H9 (cell line): ENCODE measurements around the gene ZNF8. TPM values are rescaled to one million over a fixed set of nuclear protein-coding genes. Genes with fewer than 3 reads are reported as not detected.

Source experiments
- DNase-seq: peaks from one replicate; pipeline ENCODE4 v3.0.0-alpha.2; 2017
- H2AFZ ChIP-seq: one replicate; pipeline ENCODE4 v1.6.1; 2013; ENCODE audit warnings: mild to moderate bottlenecking, low read length, control low read depth, moderate library complexity
- H2AK5ac ChIP-seq: 2 replicates; pipeline ENCODE4 v1.6.1; 2013; ENCODE audit warnings: low read length, control low read depth, mixed read lengths; ENCODE audit not compliant: insufficient read length
- H2BK120ac ChIP-seq: one replicate; pipeline ENCODE4 v1.6.1; 2013; ENCODE audit warnings: low read depth, mild to moderate bottlenecking, low read length, control low read depth, inconsistent platforms; ENCODE audit not compliant: poor library complexity, severe bottlenecking
- H2BK12ac ChIP-seq: 2 replicates; pipeline ENCODE4 v1.6.1; 2013; ENCODE audit warnings: low read length, control low read depth, mixed read lengths, low read depth; ENCODE audit not compliant: insufficient read length
- H2BK15ac ChIP-seq: 2 replicates; pipeline ENCODE4 v1.6.1; 2013; ENCODE audit warnings: low read depth, low read length, control low read depth
- H2BK20ac ChIP-seq: one replicate; pipeline ENCODE4 v1.6.1; 2013; ENCODE audit warnings: low read depth, mild to moderate bottlenecking, low read length, control low read depth, inconsistent platforms; ENCODE audit not compliant: poor library complexity, severe bottlenecking
- H2BK5ac ChIP-seq: 2 replicates; pipeline ENCODE4 v1.6.1; 2013; ENCODE audit warnings: low read length, control low read depth, mixed read lengths; ENCODE audit not compliant: insufficient read length
- H3K14ac ChIP-seq: 2 replicates; pipeline ENCODE4 v1.6.1; 2013; ENCODE audit warnings: low read length, control low read depth; ENCODE audit not compliant: insufficient read depth
- H3K18ac ChIP-seq: 2 replicates; pipeline ENCODE4 v1.6.1; 2013; ENCODE audit warnings: low read depth, mild to moderate bottlenecking, mixed read lengths, low read length, control low read depth; ENCODE audit not compliant: insufficient read length
- H3K23ac ChIP-seq: 2 replicates; pipeline ENCODE4 v1.6.1; 2013; ENCODE audit warnings: low read length, control low read depth, mixed read lengths, low read depth; ENCODE audit not compliant: insufficient read length
- H3K23me2 ChIP-seq: 2 replicates; pipeline ENCODE4 v1.6.1; 2013; ENCODE audit warnings: low read depth, mild to moderate bottlenecking, mixed read lengths, low read length, control low read depth; ENCODE audit not compliant: insufficient read length, poor library complexity, severe bottlenecking
- H3K27ac ChIP-seq: 2 replicates; pipeline ENCODE4 v1.5.1; 2013; ENCODE audit warnings: low read length, control low read depth, mixed read lengths, low read depth; ENCODE audit not compliant: insufficient read length
- H3K27me3 ChIP-seq: 2 replicates; pipeline ENCODE4 v1.6.1; 2013; ENCODE audit warnings: low read length, control low read depth, inconsistent platforms; ENCODE audit not compliant: insufficient read depth
- H3K4ac ChIP-seq: 2 replicates; pipeline ENCODE4 v1.6.1; 2013; ENCODE audit warnings: low read depth, mild to moderate bottlenecking, control low read depth, inconsistent platforms, low read length, moderate library complexity
- H3K4me1 ChIP-seq: 2 replicates; pipeline ENCODE4 v1.6.1; 2013; ENCODE audit warnings: low read length, control low read depth, inconsistent platforms; ENCODE audit not compliant: insufficient read depth
- H3K4me2 ChIP-seq: 2 replicates; pipeline ENCODE4 v1.6.1; 2013; ENCODE audit warnings: low read length, control low read depth, mixed read lengths; ENCODE audit not compliant: insufficient read length, insufficient read depth
- H3K56ac ChIP-seq: 2 replicates; pipeline ENCODE4 v1.6.1; 2013; ENCODE audit warnings: low read depth, mild to moderate bottlenecking, mixed read lengths, low read length, control low read depth; ENCODE audit not compliant: insufficient read length
- H3K79me1 ChIP-seq: 2 replicates; pipeline ENCODE4 v1.6.1; 2013; ENCODE audit warnings: low read depth, mild to moderate bottlenecking, moderate library complexity, low read length, control low read depth, inconsistent platforms; ENCODE audit not compliant: insufficient read depth, poor library complexity, severe bottlenecking
- H3K79me2 ChIP-seq: 2 replicates; pipeline ENCODE4 v1.6.1; 2013; ENCODE audit warnings: low read length, control low read depth, inconsistent platforms; ENCODE audit not compliant: insufficient read depth
- H3K9ac ChIP-seq: 2 replicates; pipeline ENCODE4 v1.6.1; 2013; ENCODE audit warnings: low read length, control low read depth, mixed read lengths; ENCODE audit not compliant: insufficient read length; ENCODE audit errors: extremely low read depth
- H3K9me3 ChIP-seq: one replicate; pipeline ENCODE4 v1.6.1; 2013; ENCODE audit warnings: low read depth, low read length, inconsistent platforms; ENCODE audit not compliant: control insufficient read depth
- H3T11ph ChIP-seq: one replicate; pipeline ENCODE4 v1.6.1; 2013; ENCODE audit warnings: mild to moderate bottlenecking, low read length, control low read depth, inconsistent platforms
- H4K20me1 ChIP-seq: one replicate; pipeline ENCODE4 v1.6.1; 2013; ENCODE audit not compliant: control insufficient read depth, insufficient read length, insufficient read depth
- H4K5ac ChIP-seq: 2 replicates; pipeline ENCODE4 v1.6.1; 2013; ENCODE audit warnings: low read depth, mild to moderate bottlenecking, mixed read lengths, low read length, control low read depth; ENCODE audit not compliant: insufficient read length
- H4K8ac ChIP-seq: replicated peaks from 2 replicates; pipeline ENCODE4 v1.6.1; 2013; ENCODE audit warnings: low read length, control low read depth, mixed read lengths, low read depth; ENCODE audit not compliant: insufficient read length
- H4K91ac ChIP-seq: 2 replicates; pipeline ENCODE4 v1.6.1; 2013; ENCODE audit warnings: low read depth, mild to moderate bottlenecking, moderate library complexity, mixed read lengths, low read length, control low read depth; ENCODE audit not compliant: insufficient read length
- H3K27ac Mint-ChIP-seq, 3 experiments: 2 replicates in 2 of 3; 3 replicates in 1 of 3; pipeline ENCODE4 v1.8.0; 2020 to 2021; ENCODE audit warnings: mixed read lengths in 3 of 3, mild to moderate bottlenecking in 1 of 3, moderate library complexity in 1 of 3
- H3K27me3 Mint-ChIP-seq: 2 replicates; pipeline ENCODE4 v1.8.0; 2021; ENCODE audit warnings: low read depth, mild to moderate bottlenecking, moderate library complexity, mixed read lengths
- H3K36me3 Mint-ChIP-seq, 3 experiments: 2 replicates in 2 of 3; 3 replicates in 1 of 3; pipeline ENCODE4 v1.8.0; 2020 to 2021; ENCODE audit warnings: low read depth in 3 of 3, mixed read lengths in 3 of 3; ENCODE audit not compliant: insufficient read depth in 1 of 3
- H3K4me1 Mint-ChIP-seq, 2 experiments: 2 replicates each; pipeline ENCODE4 v1.8.0; 2020; ENCODE audit warnings: mixed read lengths in 2 of 2
- H3K4me3 Mint-ChIP-seq, 2 experiments: 2 replicates in 1 of 2; 3 replicates in 1 of 2; pipeline ENCODE4 v1.8.0; 2020 to 2021; ENCODE audit warnings: mild to moderate bottlenecking in 2 of 2, mixed read lengths in 2 of 2, moderate library complexity in 1 of 2
- H3K9me3 Mint-ChIP-seq, 2 experiments: 2 replicates in 1 of 2; 3 replicates in 1 of 2; pipeline ENCODE4 v1.8.0; 2020; ENCODE audit warnings: mild to moderate bottlenecking in 2 of 2, mixed read lengths in 2 of 2, moderate library complexity in 1 of 2
- WGBS: extraction: QIAGEN DNeasy Blood & Tissue Kit; methylation state at CpG from one replicate; pipeline ENCODE4 v1.1.7; 2013; ENCODE audit warnings: missing lambda C conversion rate, low lambda C conversion rate, mixed read lengths; ENCODE audit not compliant: insufficient read length; ENCODE audit errors: extremely low coverage; 5-methylcytosine and 5-hydroxymethylcytosine counted together
- total RNA-seq: library from RNA; stranded (reverse); gene quantifications from 2 replicates; pipeline ENCODE4 v1.2.1, GENCODE V29; 2021
- TF ChIP-seq, protein P1 (sequence below): fragments of 200-600 bp; sonication (generic); conservative IDR thresholded peaks from 3 replicates; pipeline ENCODE4 v1.8.0; 2021; ENCODE audit warnings: antibody characterized with exemption, mild to moderate bottlenecking

Gene ZNF8
- total RNA-seq, 1 experiment from 2014 or later = 17.3 TPM

DNA sequence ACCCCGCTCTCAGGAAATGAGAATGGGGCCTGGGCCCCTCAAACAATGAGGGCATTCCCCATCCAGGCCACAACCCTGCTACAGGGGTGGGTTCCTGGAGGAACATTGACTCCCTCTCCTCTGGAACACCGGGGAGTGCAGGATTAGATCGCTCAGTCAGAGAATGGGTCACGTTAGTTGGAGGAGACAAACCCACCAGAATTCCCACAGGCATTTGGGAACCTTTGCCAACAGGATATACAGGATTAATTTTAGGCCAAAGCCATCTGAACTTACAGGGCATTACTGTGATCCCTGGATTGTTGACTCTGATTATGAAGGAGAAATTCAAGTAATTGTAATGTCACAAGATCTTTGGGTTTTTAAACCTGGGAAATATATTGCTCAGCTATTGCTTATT is 29.0 kb downstream of the ZNF8 start:
- Histone ChIP-seq H2BK5ac (no peak overlapping the region), H3K4me2 (no peak overlapping the region), H4K20me1 (no peaks in the 10 kb centered on the region), H3K27me3 (no peaks in the 10 kb centered on the region), H2AK5ac (no peak overlapping the region), H3K9me3 (no peaks in the 10 kb centered on the region), H3K23me2 (peaks cover 4% of the 10 kb centered on the region), H2BK15ac (no peak overlapping the region), H3K56ac (no peak overlapping the region), H4K5ac (no peak overlapping the region), H3K18ac (no peak overlapping the region), H4K91ac (no peak overlapping the region), H3K79me1 (no peaks in the 10 kb centered on the region), H3K79me2 (no peaks in the 10 kb centered on the region), H2BK120ac (no peak overlapping the region), H3K4me1 (no peaks in the 10 kb centered on the region), H3K23ac (no peak overlapping the region), H3K27ac (no peak overlapping the region), H2AFZ (no peak overlapping the region), H3T11ph (no peak overlapping the region), H3K4ac (no peak overlapping the region), H4K8ac (no peak overlapping the region), H3K14ac (no peak overlapping the region), H2BK20ac (no peak overlapping the region), H3K9ac (no peak overlapping the region), H2BK12ac (no peak overlapping the region)
- H3K27ac Mint-ChIP-seq = no peak overlapping the region
- no peaks in the 10 kb centered on the region for H3K27me3 Mint-ChIP-seq
- H3K9me3 Mint-ChIP-seq = no peaks in the 10 kb centered on the region
- TF ChIP-seq, protein P1, sequence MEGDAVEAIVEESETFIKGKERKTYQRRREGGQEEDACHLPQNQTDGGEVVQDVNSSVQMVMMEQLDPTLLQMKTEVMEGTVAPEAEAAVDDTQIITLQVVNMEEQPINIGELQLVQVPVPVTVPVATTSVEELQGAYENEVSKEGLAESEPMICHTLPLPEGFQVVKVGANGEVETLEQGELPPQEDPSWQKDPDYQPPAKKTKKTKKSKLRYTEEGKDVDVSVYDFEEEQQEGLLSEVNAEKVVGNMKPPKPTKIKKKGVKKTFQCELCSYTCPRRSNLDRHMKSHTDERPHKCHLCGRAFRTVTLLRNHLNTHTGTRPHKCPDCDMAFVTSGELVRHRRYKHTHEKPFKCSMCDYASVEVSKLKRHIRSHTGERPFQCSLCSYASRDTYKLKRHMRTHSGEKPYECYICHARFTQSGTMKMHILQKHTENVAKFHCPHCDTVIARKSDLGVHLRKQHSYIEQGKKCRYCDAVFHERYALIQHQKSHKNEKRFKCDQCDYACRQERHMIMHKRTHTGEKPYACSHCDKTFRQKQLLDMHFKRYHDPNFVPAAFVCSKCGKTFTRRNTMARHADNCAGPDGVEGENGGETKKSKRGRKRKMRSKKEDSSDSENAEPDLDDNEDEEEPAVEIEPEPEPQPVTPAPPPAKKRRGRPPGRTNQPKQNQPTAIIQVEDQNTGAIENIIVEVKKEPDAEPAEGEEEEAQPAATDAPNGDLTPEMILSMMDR = no peak
- H3K4me3 Mint-ChIP-seq = no peak overlapping the region; a peak in 1 of 5 replicates
- H3K36me3 Mint-ChIP-seq = peaks cover 27 to 55% (median 34%) of the 10 kb centered on the region in 3 experiments
- H3K4me1 Mint-ChIP-seq = peaks cover 13 to 21% of the 10 kb centered on the region in 2 experiments
- DNase-seq = no peak
- no CpG with 5 or more reads among the region's 4 CpGs for whole genome bisulfite sequencing
